H1 (cell line): Measurements from ENCODE around the gene MPST. TPM values are rescaled to one million over a fixed set of nuclear protein-coding genes. Genes with fewer than 3 reads are reported as not detected.

Experiments used
- CTCF ChIA-PET: fragments of 300-600 bp; sonication (Branson Sonifier 250); formaldehyde crosslinking; loops from one replicate; lab custom pipeline; 2021; ENCODE audit not compliant: partially characterized antibody; lab: Charles Lee
- POLR2A ChIA-PET: fragments of 300-600 bp; sonication (Branson Sonifier 250); formaldehyde crosslinking; loops from one replicate; lab custom pipeline; 2021; ENCODE audit warnings: inconsistent platforms; ENCODE audit not compliant: partially characterized antibody; lab: Charles Lee
- DNase-seq, 2 experiments: peaks; one replicate each; pipeline versions ENCODE4 v3.0.0 to v3.0.0-alpha.2; 2010 to 2022; ENCODE audit warnings: low spot score in 2 of 2, low read depth in 1 of 2, mixed read lengths in 1 of 2
- FAIRE-seq: peaks from 2 replicates; lab custom pipeline; 2011; peaks lifted over from hg19 to GRCh38; lab: Jason Lieb, UNC
- H2AFZ ChIP-seq: 2 replicates; pipeline ENCODE4 v1.8.1; 2012; ENCODE audit warnings: low read length, inconsistent platforms
- H2AK5ac ChIP-seq: 2 replicates; pipeline ENCODE4 v1.6.1; 2013; ENCODE audit warnings: low read depth, low read length
- H2BK120ac ChIP-seq: replicated peaks from 2 replicates; pipeline ENCODE3; 2013; ENCODE audit warnings: low read depth, low read length, inconsistent platforms
- H2BK12ac ChIP-seq: 2 replicates; pipeline ENCODE4 v1.6.1; 2013; ENCODE audit warnings: low read depth, low read length
- H2BK15ac ChIP-seq: 2 replicates; pipeline ENCODE4 v1.6.1; 2013; ENCODE audit warnings: low read length
- H2BK20ac ChIP-seq: 2 replicates; pipeline ENCODE4 v1.6.1; 2013; ENCODE audit warnings: low read length
- H2BK5ac ChIP-seq: 2 replicates; pipeline ENCODE4 v1.6.1; 2013; ENCODE audit warnings: low read depth, low read length
- H3K14ac ChIP-seq: 2 replicates; pipeline ENCODE4 v1.6.1; 2013; ENCODE audit warnings: inconsistent platforms; ENCODE audit not compliant: insufficient read length
- H3K18ac ChIP-seq: 2 replicates; pipeline ENCODE4 v1.6.1; 2013; ENCODE audit warnings: low read length; ENCODE audit errors: extremely low read depth
- H3K23ac ChIP-seq: 2 replicates; pipeline ENCODE4 v1.6.1; 2013; ENCODE audit warnings: inconsistent platforms; ENCODE audit not compliant: insufficient read length
- H3K23me2 ChIP-seq: 2 replicates; pipeline ENCODE4 v1.6.1; 2013; ENCODE audit warnings: low read depth, low read length
- H3K27ac ChIP-seq: 2 replicates; pipeline ENCODE4 v1.6.1; 2011; ENCODE audit warnings: low read depth, low read length, inconsistent platforms
- H3K27me3 ChIP-seq, 4 experiments: replicated peaks in 1 of 4; 1 replicate in 1 of 4; 2 replicates in 3 of 4; pipeline versions ENCODE4 v1.6.1 to v1.8.1; 2011 to 2013; ENCODE audit warnings: low read length in 3 of 4, mild to moderate bottlenecking in 3 of 4, inconsistent platforms in 2 of 4, mixed read lengths in 2 of 4, moderate library complexity in 1 of 4; ENCODE audit not compliant: control insufficient read depth in 3 of 4, insufficient read depth in 3 of 4; ENCODE audit errors: extremely low read depth in 1 of 4
- H3K36me3 ChIP-seq, 4 experiments: 2 replicates each; pipeline versions ENCODE4 v1.6.1 to v1.8.1; 2011 to 2013; ENCODE audit warnings: mild to moderate bottlenecking in 4 of 4, low read length in 3 of 4, moderate library complexity in 2 of 4, control low read depth in 1 of 4, inconsistent platforms in 1 of 4; ENCODE audit not compliant: insufficient read depth in 4 of 4, control insufficient read depth in 2 of 4
- H3K4ac ChIP-seq: replicated peaks from 2 replicates; pipeline ENCODE3; 2013; ENCODE audit warnings: low read length, low read depth, mixed read lengths, inconsistent platforms; ENCODE audit not compliant: insufficient read length
- H3K4me1 ChIP-seq, 4 experiments: replicated peaks in 1 of 4; 1 replicate in 1 of 4; 2 replicates in 3 of 4; pipeline versions ENCODE4 v1.6.1 to v1.8.1; 2011 to 2013; ENCODE audit warnings: low read length in 3 of 4, inconsistent platforms in 2 of 4, mixed read lengths in 1 of 4; ENCODE audit not compliant: insufficient read depth in 4 of 4, control insufficient read depth in 3 of 4
- H3K4me2 ChIP-seq, 2 experiments: 2 replicates each; pipeline versions ENCODE4 v1.6.1 to v1.8.1; 2011 to 2013; ENCODE audit warnings: low read depth in 2 of 2, low read length in 2 of 2, control low read depth in 1 of 2, inconsistent platforms in 1 of 2, mild to moderate bottlenecking in 1 of 2; ENCODE audit not compliant: insufficient read depth in 1 of 2
- H3K4me3 ChIP-seq, 4 experiments: fragments of 200-600, 300-600 bp in 1 of 4; sonication (generic), shearing (Covaris generic), sonication (Bioruptor Twin) in 1 of 4; 2 replicates each; pipeline versions ENCODE4 v1.5.1 to v1.8.1; 2011 to 2016; ENCODE audit warnings: low read length in 4 of 4, low read depth in 3 of 4, control low read depth in 2 of 4, inconsistent platforms in 2 of 4, mild to moderate bottlenecking in 2 of 4, mixed read lengths in 1 of 4, moderate library complexity in 1 of 4; ENCODE audit not compliant: insufficient read depth in 2 of 4; ENCODE audit errors: extremely low read depth in 1 of 4
- H3K56ac ChIP-seq: replicated peaks from 2 replicates; pipeline ENCODE3; 2013; ENCODE audit warnings: low read depth, mild to moderate bottlenecking, mixed read lengths, low read length, inconsistent platforms; ENCODE audit not compliant: insufficient read length
- H3K79me1 ChIP-seq: 2 replicates; pipeline ENCODE4 v1.6.1; 2013; ENCODE audit warnings: low read depth, low read length, control low read depth
- H3K79me2 ChIP-seq, 2 experiments: 2 replicates each; pipeline versions ENCODE4 v1.6.1 to v1.8.1; 2012 to 2013; ENCODE audit warnings: low read length in 2 of 2, mild to moderate bottlenecking in 2 of 2, inconsistent platforms in 1 of 2; ENCODE audit not compliant: insufficient read depth in 2 of 2, control insufficient read depth in 1 of 2
- H3K9ac ChIP-seq, 4 experiments: replicated peaks in 1 of 4; 1 replicate in 1 of 4; 2 replicates in 3 of 4; pipeline versions ENCODE4 v1.6.1 to v1.8.1; 2011 to 2013; ENCODE audit warnings: low read depth in 3 of 4, low read length in 3 of 4, control low read depth in 2 of 4, mild to moderate bottlenecking in 2 of 4, moderate library complexity in 2 of 4, inconsistent platforms in 1 of 4; ENCODE audit errors: extremely low read depth in 1 of 4
- H3K9me3 ChIP-seq, 2 experiments: 2 replicates each; pipeline versions ENCODE4 v1.6.1 to v1.8.1; 2012 to 2013; ENCODE audit warnings: mild to moderate bottlenecking in 2 of 2, moderate library complexity in 2 of 2, control low read depth in 1 of 2, inconsistent platforms in 1 of 2, low read depth in 1 of 2, low read length in 1 of 2, mixed read lengths in 1 of 2; ENCODE audit not compliant: insufficient read depth in 2 of 2
- H4K20me1 ChIP-seq, 2 experiments: replicated peaks in 1 of 2; 2 replicates each; pipeline versions ENCODE3 to v1.8.1; 2011 to 2013; ENCODE audit warnings: inconsistent platforms in 2 of 2, low read length in 2 of 2, mild to moderate bottlenecking in 1 of 2; ENCODE audit not compliant: insufficient read depth in 2 of 2, control insufficient read depth in 1 of 2
- H4K5ac ChIP-seq: 2 replicates; pipeline ENCODE4 v1.6.1; 2013; ENCODE audit warnings: low read length, low read depth, mixed read lengths, inconsistent platforms; ENCODE audit not compliant: insufficient read length
- H4K8ac ChIP-seq: 2 replicates; pipeline ENCODE4 v1.8.0; 2013; ENCODE audit warnings: mild to moderate bottlenecking, moderate library complexity, low read length, inconsistent platforms; ENCODE audit not compliant: insufficient read depth; ENCODE audit errors: extremely low read depth
- H4K91ac ChIP-seq: replicated peaks from 2 replicates; pipeline ENCODE3; 2013; ENCODE audit warnings: low read length, mixed read lengths, inconsistent platforms; ENCODE audit not compliant: insufficient read length
- BRCA1 ChIP-seq: IDR thresholded peaks from 2 replicates; pipeline ENCODE4 v1.6.1; 2012; ENCODE audit warnings: low read depth, low read length, improper control_type of control experiment
- EZH2 ChIP-seq: fragments of 200-600 bp; sonication (generic); IDR thresholded peaks from 2 replicates; pipeline ENCODE4 v1.7.1; 2012; ENCODE audit warnings: low read depth, mild to moderate bottlenecking, moderate library complexity, low read length, inconsistent platforms; ENCODE audit not compliant: severe bottlenecking
- HDAC2 ChIP-seq, 2 experiments: fragments of 300-600 bp in 1 of 2; sonication (generic) in 1 of 2; IDR thresholded peaks; 2 replicates each; pipeline ENCODE4 v1.6.1; 2011 to 2012; ENCODE audit warnings: low read depth in 2 of 2, low read length in 2 of 2, mild to moderate bottlenecking in 2 of 2, moderate library complexity in 2 of 2, borderline replicate concordance in 1 of 2, inconsistent platforms in 1 of 2
- HDAC6 ChIP-seq: IDR thresholded peaks from one replicate; pipeline ENCODE4 v1.7.1; 2012; ENCODE audit warnings: low read depth, mild to moderate bottlenecking, inconsistent platforms, low read length, moderate library complexity
- MAFK ChIP-seq: IDR thresholded peaks from 2 replicates; pipeline ENCODE4 v1.6.1; 2012; ENCODE audit warnings: low read depth, mild to moderate bottlenecking, improper control_type of control experiment, low read length
- NRF1 ChIP-seq: IDR thresholded peaks from 2 replicates; pipeline ENCODE4 v1.6.1; 2011; ENCODE audit warnings: mild to moderate bottlenecking, low read depth, low read length, improper control_type of control experiment
- RAD21 ChIP-seq, 2 experiments: IDR thresholded peaks in 1 of 2; conservative IDR thresholded peaks in 1 of 2; 2 replicates each; pipeline ENCODE4 v1.6.1; 2011; ENCODE audit warnings: low read depth in 2 of 2, low read length in 2 of 2, improper control_type of control experiment in 1 of 2, inconsistent platforms in 1 of 2, mild to moderate bottlenecking in 1 of 2, moderate library complexity in 1 of 2
- RNF2 ChIP-seq: fragments of 200-900, 300-1000 bp; sonication (generic); IDR thresholded peaks from 2 replicates; pipeline ENCODE4 v1.7.1; 2016; ENCODE audit warnings: borderline replicate concordance, low read depth, mild to moderate bottlenecking, antibody characterized with exemption, low read length; ENCODE audit not compliant: poor library complexity, severe bottlenecking; ENCODE audit errors: missing control alignments
- SP2 ChIP-seq: IDR thresholded peaks from 2 replicates; pipeline ENCODE4 v1.6.1; 2012; ENCODE audit warnings: mild to moderate bottlenecking, low read length, inconsistent platforms
- TAF1 ChIP-seq: IDR thresholded peaks from 2 replicates; pipeline ENCODE4 v1.6.1; 2011; ENCODE audit warnings: mild to moderate bottlenecking, low read depth, low read length
- WGBS, 2 experiments: shearing (Covaris generic) in 1 of 2; methylation state at CpG; one replicate each; pipeline versions ENCODE4 v1.1.6 to v1.1.7; 2013 to 2015; ENCODE audit warnings: low lambda C conversion rate in 2 of 2, mixed read lengths in 2 of 2, inconsistent platforms in 1 of 2, low coverage in 1 of 2, missing lambda C conversion rate in 1 of 2; ENCODE audit not compliant: insufficient replicate concordance in 2 of 2, insufficient coverage in 1 of 2, insufficient read length in 1 of 2; ENCODE audit errors: extremely low coverage in 1 of 2, missing lambda C conversion rate in 1 of 2; 5-methylcytosine and 5-hydroxymethylcytosine counted together
- polyA plus RNA-seq, 7 experiments: library from polyadenylated mRNA; depleted of rRNA in 3 of 7; stranded (reverse) in 5 of 7; unstranded in 2 of 7; fragments of >200 nt in 5 of 7; fragments of 200-250 nt in 2 of 7; gene quantifications; 1 replicate in 5 of 7; 2 replicates in 1 of 7; 4 replicates in 1 of 7; pipeline versions ENCODE4 v1.2.1 to v1.2.3, GENCODE V29; 2011 to 2013; ENCODE audit warnings: missing spikeins in 2 of 7, mixed read lengths in 2 of 7
- total RNA-seq: library from RNA; stranded (reverse); fragmentation: NEBNext Ultra II Directional; extraction: Animal tissue kit (Norgen Biotek cat#: 25700); gene quantifications from 2 replicates; pipeline ENCODE4 v1.2.1, GENCODE V29; 2021
- TF ChIP-seq, protein P1 (sequence below): IDR thresholded peaks from 2 replicates; pipeline ENCODE4 v1.6.1; 2012; ENCODE audit warnings: inconsistent platforms

Gene MPST
- total and polyA plus RNA-seq, 2 of the 8 experiments (the other 6 are each of a cell fraction or from before 2014, with no cell fraction given) = 86.0 to 124 TPM

DNA sequence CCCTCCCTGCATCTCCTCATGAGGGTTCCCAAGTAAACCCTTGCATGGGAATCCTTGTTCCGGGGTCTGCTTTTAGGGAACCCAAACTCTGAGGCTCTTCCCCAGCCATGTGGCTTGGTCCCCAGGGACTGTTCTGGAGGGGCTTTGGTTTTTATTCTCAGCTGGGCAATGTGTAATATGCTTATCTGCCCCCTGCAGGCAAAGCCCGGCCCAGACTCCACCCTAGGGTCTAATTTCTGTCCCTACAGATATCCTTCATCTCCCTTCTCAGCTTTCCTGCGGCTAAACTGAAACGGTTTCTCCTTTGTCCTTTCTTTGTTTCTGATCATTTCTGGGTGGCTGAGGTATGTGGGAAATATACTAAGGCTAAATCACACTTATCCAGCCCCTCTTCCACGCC lies 37.4 kb upstream of the MPST start:
- Histone ChIP-seq H4K20me1 (no peaks in the 10 kb centered on the region), H3K23me2 (no peaks in the 10 kb centered on the region), H2BK5ac (no peak overlapping the region), H3K4ac (no peak overlapping the region), H3K4me1 (no peaks in the 10 kb centered on the region), H4K5ac (no peak overlapping the region), H3K9me3 (peaks cover 9 to 16% of the 10 kb centered on the region in 2 experiments), H3K79me1 (no peaks in the 10 kb centered on the region), H3K4me2 (no peak overlapping the region), H4K91ac (no peak overlapping the region), H2AFZ (no peak overlapping the region), H3K4me3 (no peak overlapping the region), H3K56ac (no peak overlapping the region), H4K8ac (0 out of 2 replicates have a peak overlapping the region, but pooled peaks have one; percentile 31), H3K36me3 (no peaks in the 10 kb centered on the region), H3K27me3 (no peaks in the 10 kb centered on the region; a peak in 1 of 7 replicates)
- FAIRE-seq = no peak
- 88% methylated on average over 5 of the region's 5 CpGs; no CpG with 5 or more reads in 1 of the 2 experiments for WGBS, 2 experiments
- POLR2A ChIA-PET = interaction anchor here (1.4 kb wide), 1 partner anchor 70 kb away, joined by 3 read pairs; the partner anchor contains the start of gene KCTD17
- TF ChIP-seq MAFK (no peak), EZH2 (no peak), SP2 (no peak), NRF1 (no peak), BRCA1 (no peak), HDAC2 (IDR thresholded peaks at IDR 0.05; ENCODE audit: borderline replicate concordance in 1 of 2, low read depth in 2 of 2, low read length in 2 of 2) (no peak), RNF2 (no peak), HDAC6 (no peak), RAD21 (IDR thresholded peaks at IDR 0.05 in 1 of 2, conservative IDR thresholded peaks at IDR 0.05 in 1 of 2; ENCODE audit: low read depth in 2 of 2, low read length in 2 of 2) (no peak), TAF1 (no peak)
- TF ChIP-seq, protein P1, sequence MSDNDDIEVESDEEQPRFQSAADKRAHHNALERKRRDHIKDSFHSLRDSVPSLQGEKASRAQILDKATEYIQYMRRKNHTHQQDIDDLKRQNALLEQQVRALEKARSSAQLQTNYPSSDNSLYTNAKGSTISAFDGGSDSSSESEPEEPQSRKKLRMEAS = no peak
- TF ChIP-seq, all 59 proteins: peak for 0
- Histone ChIP-seq H3K14ac (no peak overlapping the region), H2AK5ac (no peak overlapping the region), H3K18ac (no peak overlapping the region), H3K79me2 (no peaks in the 10 kb centered on the region), H3K9ac (no peak overlapping the region), H2BK20ac (no peak overlapping the region), H2BK15ac (no peak overlapping the region), H2BK120ac (no peak overlapping the region), H3K23ac (no peak overlapping the region), H2BK12ac (no peak overlapping the region), H3K27ac (no peak overlapping the region)
- CTCF ChIA-PET = interaction anchor here (0.7 to 11.4 kb wide), 22 partner anchors 10 to 435 kb away, joined by 3 to 96 read pairs (median 3); partner anchors contain the start of gene NCF4
- no peak for DNase-seq
